GM18507 (cell line): ENCODE results near the gene NFILZ.
A peak's percentile ranks its signal among the peaks of the same experiment; 100 is the strongest.

Experiments
- DNase-seq: peaks from one replicate; pipeline ENCODE4 v3.0.0; 2011; ENCODE audit warnings: low read depth; ENCODE audit not compliant: insufficient read length; ENCODE audit errors: extremely low spot score
- FAIRE-seq: peaks from 2 replicates; lab custom pipeline; 2011; peaks lifted over from hg19 to GRCh38; lab: Jason Lieb, UNC

The NFILZ gene

GRCh38 chr19:8629996-8630683, at the start of gene NFILZ:
NFILZ (plus strand) TSS chr19:8630633; CDS start chr19:8676766, 46,133 bp downstream.
- FAIRE-seq = no peak
- DNase-seq = no peak

- FAIRE-seq (peak; percentile 92), DNase-seq (peak; percentile 77)
Observed at GRCh38 chr19:8580710-8581281, 49.6 kb upstream of the NFILZ start.

- FAIRE-seq (no peak), DNase-seq (no peak)
Observed at GRCh38 chr19:8584965-8585893, 45.2 kb upstream of the NFILZ start.

- DNase-seq = no peak
- no peak for FAIRE-seq
Observed at GRCh38 chr19:8585894-8586750, 44.3 kb upstream of the NFILZ start.

DNA sequence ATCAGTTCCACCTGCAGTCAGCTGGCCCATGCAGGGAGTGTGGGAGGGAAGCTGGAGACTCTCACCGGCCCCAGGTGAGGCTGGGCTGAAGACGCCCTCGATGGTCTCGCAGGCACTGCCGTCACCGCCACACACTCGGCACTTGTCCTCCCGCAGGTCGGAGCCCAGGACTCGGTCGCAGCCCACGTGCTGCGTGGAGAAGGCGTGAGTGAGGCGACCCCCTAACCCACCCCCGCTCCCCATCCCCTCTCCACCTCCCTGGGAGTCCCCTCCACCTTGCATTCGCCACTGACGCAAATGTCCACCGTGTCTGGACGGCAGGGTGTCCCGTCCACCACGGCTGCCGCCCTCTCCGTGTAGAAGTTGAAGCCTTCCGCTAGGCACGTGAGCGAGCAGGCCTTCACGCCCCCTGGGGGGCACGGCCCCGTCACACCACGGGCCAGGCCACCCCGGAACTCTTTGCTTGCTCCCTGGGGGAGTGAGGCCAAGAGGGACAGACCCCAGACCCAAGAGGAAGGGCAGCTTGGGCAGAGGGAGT, 41.2 kb upstream of the NFILZ start:
- DNase-seq = no peak

DNA sequence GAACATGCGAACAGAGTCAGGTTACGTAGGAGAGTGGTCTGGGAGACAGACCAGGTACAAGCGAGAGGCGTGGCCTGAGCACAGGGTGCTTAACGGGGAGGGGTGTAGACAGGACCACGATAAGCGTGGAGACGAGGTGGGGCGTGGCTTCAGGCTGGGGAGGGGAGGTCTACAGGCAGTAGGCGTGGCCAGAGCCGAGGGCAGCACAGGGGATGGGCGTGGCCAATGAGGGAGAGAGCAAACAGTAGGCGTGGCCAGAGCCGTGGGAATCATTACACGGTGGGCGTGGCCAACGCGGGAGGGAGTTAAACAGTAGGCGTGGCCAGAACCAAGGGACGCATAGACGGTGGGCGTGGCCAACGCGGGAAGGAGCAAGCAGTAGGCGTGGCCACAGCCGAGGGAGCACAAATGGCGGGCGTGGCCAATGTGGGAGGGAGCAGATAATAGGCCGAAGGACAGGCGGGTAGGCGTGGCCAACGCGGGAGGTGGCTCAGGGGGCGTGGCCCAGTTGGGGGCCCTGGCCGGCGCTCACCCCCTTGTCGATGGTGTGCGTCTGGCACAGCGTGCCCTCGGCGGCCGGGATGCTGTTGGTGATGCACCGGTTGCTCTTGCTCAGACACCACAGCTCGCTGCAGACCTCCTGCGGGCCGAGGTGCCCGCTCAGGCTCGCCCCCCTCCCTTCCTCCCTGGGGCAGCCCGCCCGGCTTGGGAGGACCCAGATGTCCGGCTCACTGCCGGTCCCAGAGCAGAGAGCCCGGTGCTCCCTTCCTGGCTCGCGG, 38.0 kb upstream of the NFILZ start:
- no peak for DNase-seq

More for the DNA sequence above, 41.2 kb upstream of the NFILZ start:
- no peak for FAIRE-seq

DNA sequence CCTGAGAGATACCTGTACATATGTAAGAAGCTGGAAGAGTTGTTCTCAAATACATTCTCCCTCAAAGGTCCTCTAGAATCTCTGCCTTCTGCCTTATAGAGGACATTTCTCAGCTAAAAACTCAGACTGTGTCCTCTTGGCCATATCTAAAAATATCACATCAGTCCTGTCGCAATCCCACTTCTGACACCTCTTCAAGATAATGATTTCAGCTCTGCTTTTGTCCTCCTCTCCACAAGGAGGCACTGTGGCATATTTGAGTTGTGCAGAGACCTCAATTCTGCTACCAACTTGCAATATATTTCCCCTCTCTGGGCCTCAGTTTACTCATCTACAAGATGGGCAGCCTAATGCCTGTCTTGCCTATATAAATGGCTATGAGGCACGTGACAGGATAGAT, 36.5 kb upstream of the NFILZ start:
- DNase-seq (no peak), FAIRE-seq (no peak)

More for the DNA sequence above, 38.0 kb upstream of the NFILZ start:
- FAIRE-seq = no peak

GRCh38 chr19:8595651-8596050, 34.8 kb upstream of the NFILZ start:
- FAIRE-seq = no peak
- DNase-seq = no peak

GRCh38 chr19:8596168-8596567, 34.3 kb upstream of the NFILZ start:
- DNase-seq = no peak
- no peak for FAIRE-seq

- FAIRE-seq (no peak), DNase-seq (no peak)
Observed at GRCh38 chr19:8600064-8600463, 30.4 kb upstream of the NFILZ start.

DNA sequence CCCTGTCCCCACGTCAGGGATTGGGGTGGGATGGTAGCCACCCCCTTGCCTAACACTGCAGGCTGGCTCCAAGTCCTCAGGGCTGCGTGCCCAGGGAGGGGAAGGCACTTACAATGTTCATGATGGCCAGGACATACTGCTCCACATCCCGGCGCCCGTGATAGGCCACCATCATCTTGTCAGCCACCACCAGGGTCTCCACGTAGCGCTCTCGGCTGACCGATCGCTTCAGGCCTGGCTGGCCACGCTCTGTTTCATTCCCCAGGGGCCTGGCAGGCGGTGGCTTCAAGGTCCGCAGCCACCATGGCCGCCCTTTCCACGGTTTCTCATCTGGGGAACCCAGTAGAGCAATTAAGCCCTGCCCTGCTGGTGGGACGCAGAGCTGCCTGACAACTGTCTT, 29.6 kb upstream of the NFILZ start:
- no peak for FAIRE-seq
- DNase-seq = no peak

DNA sequence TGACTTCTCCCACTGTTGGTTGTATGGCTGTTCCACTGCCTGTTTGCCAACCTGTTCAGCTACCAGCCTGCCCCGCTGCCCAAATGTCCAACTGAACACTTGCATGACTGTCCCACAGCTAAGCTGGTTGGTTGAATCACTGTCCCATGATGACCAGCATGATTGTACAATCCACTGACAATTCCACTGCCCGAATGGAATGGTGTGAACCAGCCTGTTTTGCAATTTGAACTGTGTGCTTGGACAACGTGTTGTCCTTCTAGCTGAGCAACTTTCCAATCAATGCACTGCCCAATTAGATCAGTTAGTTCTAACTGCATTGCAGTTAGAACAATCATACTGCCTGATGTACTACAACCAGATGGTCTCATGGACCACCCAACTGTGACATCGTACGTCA, 28.6 kb upstream of the NFILZ start:
- no peak for DNase-seq
- FAIRE-seq = no peak

GRCh38 chr19:8605514-8605913, 24.9 kb upstream of the NFILZ start:
- DNase-seq = no peak
- FAIRE-seq = no peak

DNA sequence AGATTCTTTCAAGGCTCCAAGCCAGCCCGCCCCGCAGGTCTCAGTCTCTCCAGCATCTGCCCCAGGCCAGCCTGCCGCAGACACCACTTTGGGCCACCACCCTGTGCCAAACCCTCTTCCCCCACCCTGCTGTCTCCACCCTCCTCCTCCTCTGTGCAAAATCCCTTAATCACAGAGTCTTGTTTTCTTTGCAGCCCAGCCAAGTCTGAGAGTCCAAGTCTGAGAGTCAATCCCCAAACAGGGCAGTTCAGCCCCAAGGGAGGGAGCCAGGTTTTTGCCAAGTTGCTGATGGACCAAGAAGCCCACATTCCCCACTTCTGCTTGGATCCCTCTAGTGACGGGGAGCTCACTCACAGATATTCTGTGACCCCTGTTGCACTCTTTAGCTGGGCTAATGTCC, 23.0 kb upstream of the NFILZ start:
- DNase-seq (no peak), FAIRE-seq (no peak)

DNA sequence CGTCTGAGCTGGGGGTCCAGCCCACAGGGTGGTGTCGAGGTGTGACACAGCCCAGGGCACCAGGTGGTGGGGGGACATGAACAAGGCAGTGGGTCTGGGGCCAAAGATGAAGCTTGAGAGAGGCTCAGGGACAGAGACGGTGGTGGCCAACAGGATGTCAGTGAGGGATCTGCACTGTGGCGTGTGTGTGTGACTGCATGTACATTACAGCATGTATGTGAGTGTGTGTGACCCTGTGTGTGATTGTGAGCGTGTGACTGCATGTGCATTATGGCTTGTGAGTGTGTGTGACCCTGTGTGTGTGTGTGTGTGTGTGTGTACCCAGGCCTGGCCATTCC, 21.5 kb upstream of the NFILZ start:
- FAIRE-seq = no peak
- DNase-seq = no peak

- DNase-seq = no peak
- FAIRE-seq = no peak
Observed at GRCh38 chr19:8609279-8610040, 21.0 kb upstream of the NFILZ start.

- DNase-seq = no peak
- no peak for FAIRE-seq
Observed at GRCh38 chr19:8610041-8610935, 20.1 kb upstream of the NFILZ start, which contains the start of gene ADAMTS10. ADAMTS10 (minus strand) TSS chr19:8610715; CDS start chr19:8605710, 5,005 bp downstream.
